Effector memory CD8-positive, alpha-beta T cell (primary cell): Measurements from ENCODE around the gene SP2.

Experiments
- ATAC-seq: fragments of 150-1000 bp; cut with Tn5 transposase; replicated peaks from 2 replicates; pipeline ENCODE4 v1.10.0; 2021; ENCODE audit warnings: mild to moderate bottlenecking, moderate library complexity
- DNase-seq, 3 experiments: peaks; one replicate each; pipeline ENCODE4 v3.0.0; 2021
- H3K27ac Mint-ChIP-seq, 2 donors: one replicate each; pipeline ENCODE4 v1.8.0; 2022; ENCODE audit warnings: mild to moderate bottlenecking in 2 of 2, mixed read lengths in 2 of 2, moderate library complexity in 2 of 2
- H3K27me3 Mint-ChIP-seq, 2 donors: one replicate each; pipeline ENCODE4 v1.8.0; 2022; ENCODE audit warnings: mixed read lengths in 2 of 2
- H3K36me3 Mint-ChIP-seq: one replicate; pipeline ENCODE4 v1.8.0; 2022; ENCODE audit warnings: mild to moderate bottlenecking, moderate library complexity, mixed read lengths; ENCODE audit not compliant: insufficient read depth
- H3K4me1 Mint-ChIP-seq, 2 donors: one replicate each; pipeline ENCODE4 v1.8.0; 2022; ENCODE audit warnings: low read depth in 2 of 2, mixed read lengths in 2 of 2
- H3K4me3 Mint-ChIP-seq, 2 donors: one replicate each; pipeline ENCODE4 v1.8.0; 2022; ENCODE audit warnings: mild to moderate bottlenecking in 2 of 2, mixed read lengths in 2 of 2, moderate library complexity in 2 of 2
- H3K9me3 Mint-ChIP-seq, 2 donors: one replicate each; pipeline ENCODE4 v1.8.0; 2022; ENCODE audit warnings: mixed read lengths in 2 of 2

The SP2 gene

DNA sequence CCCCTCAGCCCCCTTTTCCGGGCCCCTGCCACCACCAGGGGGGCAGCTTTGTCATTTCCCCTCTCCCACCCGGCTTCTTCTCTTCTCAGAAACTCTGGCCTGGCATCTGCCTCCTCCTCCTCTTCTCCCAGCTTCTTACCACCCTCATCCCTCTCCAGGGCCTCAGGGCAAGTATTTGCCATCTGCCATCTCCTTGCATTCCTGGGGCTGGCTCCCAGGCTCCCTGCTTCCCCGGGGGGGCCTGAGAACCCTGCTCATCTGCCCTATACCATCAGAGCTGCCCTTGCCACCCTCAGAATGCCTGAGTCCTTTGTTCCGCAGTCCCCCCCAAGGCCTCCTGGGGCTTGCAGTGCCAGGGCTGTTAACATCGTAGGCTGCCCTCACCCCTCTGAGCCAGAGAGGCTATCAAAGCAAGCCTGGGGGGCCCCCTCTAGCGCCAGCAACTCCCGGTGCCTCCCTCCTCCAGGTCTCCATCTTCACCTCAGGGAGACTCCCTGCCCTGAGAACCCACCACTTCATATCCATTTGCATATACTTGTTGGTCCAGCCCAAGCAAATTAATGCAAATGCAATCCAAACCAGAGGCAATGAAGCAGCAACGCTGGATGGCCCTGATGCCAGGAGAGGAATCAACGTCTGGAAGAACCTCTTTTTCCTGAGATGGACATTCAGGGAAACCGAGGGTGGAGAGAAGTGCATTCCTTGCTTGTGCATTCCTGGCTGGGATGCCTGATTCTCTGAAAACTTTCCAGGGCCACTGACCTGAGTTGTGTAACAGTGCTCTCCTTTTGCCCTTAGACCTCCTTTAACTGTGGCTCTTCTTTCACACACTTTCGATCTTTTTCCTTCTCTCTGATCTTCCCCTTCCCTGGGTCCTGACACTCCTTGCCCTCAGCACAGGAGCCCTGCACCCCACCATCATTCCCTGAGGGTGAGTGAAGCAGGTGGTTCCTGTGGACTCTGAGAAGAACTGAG is 20.7 kb upstream of the SP2 start:
- ATAC-seq, result no peak
- peaks cover 6% of the 10 kb centered on the region for H3K36me3 Mint-ChIP-seq
- no peak overlapping the region for H3K27ac Mint-ChIP-seq
- no peak for DNase-seq
- peaks cover 0 to 2% of the 10 kb centered on the region in 2 donors for H3K4me1 Mint-ChIP-seq
- H3K9me3 Mint-ChIP-seq, result no peaks in the 10 kb centered on the region
- peaks cover 71 to 91% of the 10 kb centered on the region in 2 donors for H3K27me3 Mint-ChIP-seq
- no peak overlapping the region for H3K4me3 Mint-ChIP-seq

DNA sequence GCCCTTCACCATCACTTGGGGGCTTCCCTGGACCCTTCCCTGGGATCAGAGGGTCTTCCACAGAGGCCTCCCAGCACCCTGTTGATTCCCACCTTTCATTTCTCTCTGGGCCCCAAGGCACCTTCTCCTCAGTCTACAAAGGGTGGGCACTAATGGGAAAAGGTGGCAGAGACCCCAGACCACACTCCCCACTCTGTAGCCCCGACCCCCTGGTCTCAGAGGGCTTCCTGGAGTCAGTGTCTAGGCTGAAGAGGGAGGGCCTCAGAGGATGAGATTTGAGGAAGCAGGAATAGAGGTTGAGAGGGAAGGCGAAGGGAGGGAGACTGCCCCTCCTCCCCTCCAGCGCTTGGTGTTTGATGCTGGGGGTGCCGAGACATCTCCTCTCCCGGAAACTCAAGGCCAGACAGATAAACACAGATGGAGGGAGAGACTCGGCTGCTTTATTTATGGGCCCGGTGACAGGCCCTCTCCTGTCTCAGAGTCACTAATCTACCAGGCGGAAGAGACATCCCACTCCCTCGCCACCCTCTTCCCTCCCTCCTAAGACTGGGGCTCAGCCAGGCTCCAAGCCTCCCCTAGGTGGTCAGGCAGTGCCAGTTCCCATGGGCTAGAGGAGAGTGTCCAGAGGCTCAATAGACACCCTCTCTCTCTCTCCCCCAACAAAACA is 18.5 kb upstream of the SP2 start:
- Mint-ChIP-seq H3K36me3 (peaks cover 6% of the 10 kb centered on the region), H3K4me3 (no peak overlapping the region), H3K4me1 (peaks cover 0 to 2% of the 10 kb centered on the region in 2 donors), H3K27me3 (peaks cover 52 to 80% of the 10 kb centered on the region in 2 donors), H3K9me3 (no peaks in the 10 kb centered on the region), H3K27ac (no peak overlapping the region)
- no peak for ATAC-seq
- no peak for DNase-seq

DNA sequence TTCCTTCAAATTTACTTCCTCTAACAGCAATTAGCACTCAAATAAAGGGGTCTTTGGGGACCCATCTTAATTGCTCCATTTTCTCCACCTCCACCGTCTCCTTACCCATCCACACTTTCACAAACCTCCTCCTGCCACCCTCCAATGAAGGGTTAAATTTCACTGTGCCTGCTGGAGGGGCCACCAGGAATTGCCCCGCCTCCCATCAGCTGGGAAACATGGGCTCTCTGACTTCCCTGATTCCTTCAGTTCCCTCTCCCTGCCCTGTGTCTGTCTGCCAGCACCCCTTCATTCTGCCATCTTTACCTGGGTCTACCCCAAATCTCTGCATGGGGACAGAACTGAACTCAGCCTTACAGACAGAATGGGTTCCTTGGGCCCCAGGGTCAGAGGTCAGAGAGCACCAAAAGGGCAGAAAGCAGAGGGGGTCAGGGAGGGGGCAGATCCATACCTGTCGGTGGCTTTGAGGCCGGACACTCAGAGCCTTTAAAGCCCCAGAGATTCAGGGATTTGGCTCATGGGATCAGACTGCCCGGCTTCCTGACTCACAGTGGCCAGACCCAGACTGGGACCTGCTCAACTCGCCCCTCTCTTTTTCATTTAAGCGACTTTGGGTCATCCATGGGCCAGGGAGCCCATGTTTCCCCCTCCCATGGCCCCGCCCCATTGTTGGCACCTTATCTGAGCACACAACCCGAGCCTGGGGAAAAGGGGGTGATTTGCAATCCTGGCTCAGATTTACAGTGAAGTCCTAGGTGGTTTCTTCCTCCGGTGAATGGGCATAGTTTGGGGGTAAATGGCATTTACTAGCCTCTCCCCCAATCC is 17.6 kb upstream of the SP2 start:
- H3K27me3 Mint-ChIP-seq, result peaks cover 49 to 80% of the 10 kb centered on the region in 2 donors
- H3K4me3 Mint-ChIP-seq, result no peak overlapping the region
- DNase-seq (no peak), ATAC-seq (no peak)
- peaks cover 5 to 6% of the 10 kb centered on the region in 2 donors for H3K4me1 Mint-ChIP-seq
- peaks cover 6% of the 10 kb centered on the region for H3K36me3 Mint-ChIP-seq
- no peak overlapping the region for H3K27ac Mint-ChIP-seq
- no peaks in the 10 kb centered on the region for H3K9me3 Mint-ChIP-seq

DNA sequence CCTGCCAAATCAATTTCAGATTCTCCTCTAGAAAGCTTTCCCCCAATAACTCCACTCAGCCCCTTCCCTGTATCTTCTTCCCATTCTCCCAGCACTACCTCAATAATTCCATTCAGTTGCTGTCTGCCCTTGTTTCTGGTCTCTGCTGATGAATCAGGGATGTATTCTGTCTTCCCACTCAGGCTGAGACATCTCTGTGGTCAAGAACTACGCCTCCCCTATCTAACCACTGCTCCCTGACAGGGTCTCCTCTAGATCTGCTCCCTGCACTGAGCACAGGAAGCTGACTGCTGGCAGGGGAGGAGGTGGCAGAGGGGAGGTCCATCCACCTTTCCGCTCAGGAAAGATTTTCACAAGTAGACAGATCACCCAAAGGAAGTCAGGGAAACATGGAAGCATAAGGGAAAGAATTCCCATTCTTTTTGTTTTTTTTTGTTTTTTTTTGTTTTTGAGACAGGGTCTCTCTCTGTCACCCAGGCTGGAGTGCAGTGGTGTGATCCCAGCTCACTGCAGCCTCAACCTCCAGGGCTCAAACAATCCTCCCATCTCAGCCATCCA is 16.9 kb upstream of the SP2 start:
- H3K9me3 Mint-ChIP-seq, result no peaks in the 10 kb centered on the region
- DNase-seq (no peak), ATAC-seq (no peak)
- H3K27ac Mint-ChIP-seq, result no peak overlapping the region
- H3K4me3 Mint-ChIP-seq, result no peak overlapping the region
- H3K4me1 Mint-ChIP-seq, result peaks cover 7 to 8% of the 10 kb centered on the region in 2 donors
- H3K27me3 Mint-ChIP-seq, result peaks cover 44 to 80% of the 10 kb centered on the region in 2 donors
- peaks cover 6% of the 10 kb centered on the region for H3K36me3 Mint-ChIP-seq

DNA sequence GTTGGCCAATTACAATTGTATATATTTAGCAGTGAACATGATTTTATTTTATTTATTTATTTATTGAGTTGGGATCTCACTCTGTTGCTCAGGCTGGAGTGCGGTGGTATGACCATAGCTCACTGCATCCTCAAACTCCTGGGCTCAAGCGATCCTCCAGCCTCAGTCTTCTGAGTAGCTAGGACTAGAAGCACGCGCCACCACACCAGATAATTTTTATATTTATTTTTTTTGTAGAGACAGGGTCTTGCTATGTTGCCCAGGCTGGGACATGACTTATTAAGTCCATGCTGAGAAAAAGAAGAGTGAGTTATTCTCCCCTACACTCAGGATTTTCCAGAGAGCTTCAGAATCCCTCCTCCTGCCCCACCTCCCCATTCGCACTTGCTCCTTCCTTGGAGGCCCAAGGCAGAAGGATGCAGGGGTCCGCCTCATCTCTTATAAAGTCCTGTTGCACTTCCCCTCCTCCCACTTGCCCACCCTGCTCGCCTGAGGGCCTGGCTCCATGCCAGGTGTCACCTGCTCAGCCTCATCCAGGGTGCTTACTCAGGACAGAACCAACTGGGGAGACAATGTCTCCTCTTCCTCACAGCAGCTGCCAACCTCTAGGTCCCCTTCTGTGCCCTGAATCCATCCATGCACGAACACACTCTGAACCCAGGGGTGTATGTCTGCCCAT is 16.1 kb upstream of the SP2 start:
- DNase-seq (no peak), ATAC-seq (no peak)
- Mint-ChIP-seq H3K4me3 (no peak overlapping the region), H3K36me3 (peaks cover 6% of the 10 kb centered on the region), H3K27me3 (peaks cover 36 to 76% of the 10 kb centered on the region in 2 donors), H3K9me3 (no peaks in the 10 kb centered on the region), H3K27ac (no peak overlapping the region), H3K4me1 (peaks cover 8 to 10% of the 10 kb centered on the region in 2 donors)

DNA sequence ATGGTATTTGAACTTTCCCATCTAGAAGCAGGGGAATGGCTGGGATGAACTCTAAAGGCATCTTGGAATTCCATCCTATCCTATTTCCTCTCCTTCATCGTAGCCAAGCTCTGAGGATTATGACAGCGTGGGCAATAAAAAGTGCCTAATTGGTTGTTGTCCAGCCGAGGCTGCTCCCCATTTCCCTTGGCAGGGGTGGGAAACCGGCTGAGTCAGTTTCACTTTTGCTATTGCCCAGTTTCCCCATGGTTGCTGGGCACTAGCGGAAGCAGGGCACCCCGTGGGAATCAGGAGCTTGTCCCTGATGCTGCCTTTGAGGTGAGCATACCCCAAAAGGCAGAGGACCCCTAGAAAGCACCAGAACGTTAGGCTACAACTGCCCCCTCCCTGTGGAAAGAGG is 13.8 kb upstream of the SP2 start:
- no peak for ATAC-seq
- no peak for DNase-seq
- H3K36me3 Mint-ChIP-seq, result peaks cover 6% of the 10 kb centered on the region
- peaks cover 25 to 59% of the 10 kb centered on the region in 2 donors for H3K27me3 Mint-ChIP-seq
- H3K4me1 Mint-ChIP-seq, result peaks cover 8 to 12% of the 10 kb centered on the region in 2 donors
- H3K4me3 Mint-ChIP-seq, result peak overlapping the region in 1 of 2 donors; percentile 8
- no peak overlapping the region for H3K27ac Mint-ChIP-seq
- H3K9me3 Mint-ChIP-seq, result no peaks in the 10 kb centered on the region

DNA sequence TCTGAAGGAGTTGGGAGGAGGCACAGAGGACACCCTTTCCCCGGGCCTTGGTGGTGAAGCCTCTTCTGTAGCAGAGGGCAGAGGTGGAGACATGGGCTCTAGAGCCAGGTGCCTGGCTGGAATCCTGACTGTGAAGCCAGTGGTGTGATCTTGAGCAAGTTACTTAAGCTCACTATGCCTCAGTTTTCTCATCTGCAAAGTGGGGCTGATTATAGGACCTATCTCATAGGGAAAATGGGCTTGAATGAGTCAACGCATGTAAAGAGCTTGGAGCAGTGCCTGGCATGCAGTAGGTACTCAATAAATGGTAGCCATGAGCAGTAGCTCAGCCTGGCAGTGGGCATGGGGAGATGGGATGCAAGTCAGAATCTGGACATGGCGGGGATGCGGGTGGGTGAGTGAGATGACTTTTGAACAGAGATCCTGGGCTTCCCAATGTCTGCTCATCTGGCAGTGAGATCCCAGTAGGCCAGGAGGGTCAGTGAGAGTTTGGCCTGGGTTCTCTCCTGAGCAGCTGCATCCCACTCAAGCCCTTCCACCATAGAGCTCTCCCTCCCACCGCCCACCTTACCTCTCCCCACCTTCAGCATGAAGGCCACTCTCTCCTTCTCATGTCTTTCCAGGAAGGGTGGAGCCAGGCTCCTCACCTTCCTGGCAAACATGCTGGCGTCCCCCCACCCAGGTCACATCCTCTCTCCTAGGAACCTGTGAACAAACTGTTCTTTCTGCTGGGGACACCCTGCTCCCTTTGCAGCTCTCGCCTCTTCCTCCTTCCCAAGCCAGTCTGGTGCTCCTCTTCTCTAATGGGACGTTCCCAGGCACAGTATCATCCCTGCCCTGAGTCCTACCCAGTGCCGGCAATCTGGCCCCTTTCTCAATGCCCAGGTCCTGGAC is 13.1 kb upstream of the SP2 start:
- Mint-ChIP-seq H3K27ac (peak overlapping the region in 1 of 2 donors; percentile 65), H3K36me3 (peaks cover 6% of the 10 kb centered on the region), H3K27me3 (peaks cover 23 to 52% of the 10 kb centered on the region in 2 donors), H3K4me3 (no peak overlapping the region), H3K9me3 (no peaks in the 10 kb centered on the region), H3K4me1 (peaks cover 8 to 12% of the 10 kb centered on the region in 2 donors)
- no peak for ATAC-seq
- DNase-seq, result no peak

DNA sequence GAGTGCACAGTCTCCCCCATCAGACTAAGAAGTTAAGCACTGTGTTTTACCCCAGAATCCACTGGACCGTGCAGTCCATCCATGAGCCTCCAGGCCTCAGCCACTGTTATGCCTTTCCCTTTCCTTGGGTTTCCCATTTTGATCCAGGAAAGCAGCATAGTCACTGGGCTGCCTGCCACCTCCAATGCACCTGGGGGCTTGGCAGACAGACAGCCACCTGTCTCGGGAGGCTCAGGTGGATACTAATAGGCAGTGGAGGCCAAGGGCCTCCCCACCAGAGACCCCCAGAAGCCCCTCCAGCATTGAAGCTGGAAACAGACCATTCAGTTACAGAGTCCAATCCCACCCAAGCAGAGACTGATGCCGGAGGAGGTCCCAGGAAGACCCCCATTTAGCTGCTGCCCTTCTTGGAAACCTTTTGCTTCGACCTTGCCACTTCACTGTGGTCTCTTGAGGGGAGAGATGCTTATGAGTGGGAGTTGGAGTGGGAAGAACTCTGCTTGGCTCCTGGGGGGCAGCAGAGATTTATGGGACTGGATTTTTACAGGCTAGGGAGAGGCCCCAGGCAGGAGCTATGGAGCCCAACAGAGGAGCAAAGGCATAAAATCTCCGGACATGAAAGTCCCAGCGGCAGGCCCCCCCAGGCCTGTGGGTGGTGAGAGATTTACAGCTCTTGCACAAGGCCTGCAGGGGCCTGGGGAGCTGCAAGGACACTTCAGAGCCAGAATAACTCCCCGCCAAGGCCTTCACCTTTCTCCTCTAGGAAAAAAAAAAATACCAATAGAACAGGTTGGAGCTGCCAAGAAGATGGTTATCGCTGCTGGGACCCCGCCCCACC is 12.2 kb upstream of the SP2 start:
- ATAC-seq, result no peak

DNA sequence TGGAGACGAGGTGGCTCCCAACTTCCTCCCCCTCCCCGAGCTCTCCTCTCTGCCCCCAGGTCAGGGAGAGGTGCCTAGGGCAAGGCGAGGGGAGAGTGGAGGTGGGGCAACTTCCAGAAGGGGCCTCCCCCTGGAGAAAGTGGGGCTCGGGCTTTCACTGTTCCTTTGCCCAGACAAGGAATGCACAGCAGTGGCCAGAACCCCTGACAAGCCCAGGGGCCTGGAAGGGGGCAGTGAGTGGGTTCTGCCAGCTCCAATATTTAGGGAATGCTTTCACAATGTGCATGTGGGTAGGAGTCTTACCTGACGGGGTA is 11.7 kb upstream of the SP2 start:
- H3K27me3 Mint-ChIP-seq, result peaks cover 12 to 38% of the 10 kb centered on the region in 2 donors
- H3K27ac Mint-ChIP-seq, result no peak overlapping the region
- ATAC-seq, result no peak
- peaks cover 8 to 10% of the 10 kb centered on the region in 2 donors for H3K4me1 Mint-ChIP-seq
- H3K4me3 Mint-ChIP-seq, result no peak overlapping the region
- DNase-seq, result no peak
- no peaks in the 10 kb centered on the region for H3K9me3 Mint-ChIP-seq
- H3K36me3 Mint-ChIP-seq, result peaks cover 2% of the 10 kb centered on the region

More for the DNA sequence above, 12.2 kb upstream of the SP2 start:
- peaks cover 8 to 12% of the 10 kb centered on the region in 2 donors for H3K4me1 Mint-ChIP-seq
- H3K36me3 Mint-ChIP-seq, result peaks cover 6% of the 10 kb centered on the region
- H3K9me3 Mint-ChIP-seq, result no peaks in the 10 kb centered on the region
- DNase-seq, result no peak
- peak overlapping the region in 1 of 2 donors; percentile 65 for H3K27ac Mint-ChIP-seq
- H3K27me3 Mint-ChIP-seq, result peaks cover 17 to 44% of the 10 kb centered on the region in 2 donors
- H3K4me3 Mint-ChIP-seq, result no peak overlapping the region

DNA sequence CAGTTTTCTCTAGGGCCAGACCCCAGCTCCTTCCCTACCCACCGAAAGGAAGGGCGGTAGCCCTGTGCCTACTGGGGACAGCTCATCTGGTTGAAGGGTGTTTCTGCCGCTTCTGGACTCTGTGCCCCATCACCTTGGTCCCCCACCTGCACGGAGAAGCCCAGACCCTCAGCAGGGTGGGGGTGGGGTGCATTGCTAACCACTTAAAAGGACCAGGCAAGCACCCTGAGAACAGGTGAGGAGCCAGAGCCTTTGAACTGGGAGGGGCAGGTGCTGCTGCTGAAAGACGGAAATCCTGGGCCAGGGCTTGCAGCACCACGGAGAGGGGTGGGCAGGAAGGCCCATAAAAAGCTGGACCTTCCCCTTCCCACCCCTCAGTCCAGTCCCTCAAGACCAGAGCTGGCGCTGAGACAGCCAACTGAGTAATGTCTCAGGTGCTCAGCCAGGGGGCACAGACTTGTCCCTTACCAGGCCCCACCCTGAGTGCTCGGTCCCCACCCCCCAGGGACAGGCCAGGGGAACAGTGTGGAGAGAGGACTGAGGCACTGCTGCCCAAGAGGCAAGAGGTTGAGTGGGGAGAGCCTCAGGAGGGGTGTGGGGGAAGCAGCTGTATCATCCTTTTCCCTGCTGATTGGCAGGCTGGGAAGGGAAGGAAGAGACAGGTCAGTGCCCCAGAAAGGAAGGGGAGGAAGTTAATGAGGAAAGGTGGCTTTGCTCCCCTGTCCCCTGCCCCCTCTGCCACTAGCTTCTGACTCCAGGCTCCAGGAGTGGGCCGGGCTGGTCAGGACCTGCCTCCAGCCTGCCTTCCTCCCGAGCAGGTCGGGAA is 10.9 kb upstream of the SP2 start:
- Mint-ChIP-seq H3K27me3 (peaks cover 10 to 33% of the 10 kb centered on the region in 2 donors), H3K9me3 (no peaks in the 10 kb centered on the region), H3K27ac (no peak overlapping the region), H3K4me1 (peaks cover 8 to 12% of the 10 kb centered on the region in 2 donors), H3K4me3 (no peak overlapping the region), H3K36me3 (no peaks in the 10 kb centered on the region)
- DNase-seq, result no peak
- ATAC-seq, result no peak

DNA sequence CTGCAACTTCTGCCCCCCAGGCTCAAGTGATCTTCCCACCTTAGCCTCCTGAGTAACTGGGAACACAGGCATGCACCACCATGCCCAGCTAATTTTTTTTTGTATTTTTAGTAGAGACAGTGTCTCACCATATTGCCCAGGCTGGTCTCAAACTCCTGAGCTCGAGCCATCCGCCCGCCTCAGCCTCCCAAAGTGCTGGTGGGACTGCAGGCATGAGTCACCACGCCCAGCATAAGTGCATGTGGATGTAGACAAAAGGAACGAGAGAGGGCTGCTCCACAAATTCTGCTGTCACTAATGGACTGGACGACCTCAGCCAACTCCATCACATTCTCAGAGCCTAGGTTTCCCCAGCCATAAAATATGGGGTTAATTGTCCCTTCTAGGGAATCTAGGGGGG is 7.7 kb upstream of the SP2 start:
- Mint-ChIP-seq H3K4me1 (peaks cover 3 to 11% of the 10 kb centered on the region in 2 donors), H3K4me3 (no peak overlapping the region), H3K27me3 (peaks cover 3 to 12% of the 10 kb centered on the region in 2 donors), H3K9me3 (no peaks in the 10 kb centered on the region), H3K36me3 (peaks cover 3% of the 10 kb centered on the region), H3K27ac (no peak overlapping the region)
- DNase-seq (no peak), ATAC-seq (no peak)
